HG02678 (cell line): ENCODE data around the gene ST3GAL3.

ENCODE experiments used
- ATAC-seq: cut with Tn5 transposase; IDR thresholded peaks from one replicate; pipeline ENCODE4 v1.9.1; 2021; ENCODE audit warnings: mild to moderate bottlenecking, moderate library complexity; ENCODE audit not compliant: unreplicated experiment

ST3GAL3 gene

GRCh38 chr1:43873851-43874250 is 166.5 kb downstream of the ST3GAL3 start:
- ATAC-seq = no peak

GRCh38 chr1:43874716-43875115 is 167.4 kb downstream of the ST3GAL3 start:
- ATAC-seq = no peak

- ATAC-seq = no peak
These were observed 168.0 kb downstream of the ST3GAL3 start for GRCh38 chr1:43875331-43875730.

GRCh38 chr1:43877101-43877500 is 169.8 kb downstream of the ST3GAL3 start:
- ATAC-seq = no peak

- ATAC-seq = no peak
These were observed 171.1 kb downstream of the ST3GAL3 start for GRCh38 chr1:43878440-43878839.

- ATAC-seq = no peak
These were observed 171.5 kb downstream of the ST3GAL3 start for GRCh38 chr1:43878854-43879253.

- ATAC-seq = no peak
These were observed 172.1 kb downstream of the ST3GAL3 start for GRCh38 chr1:43879414-43879813.

GRCh38 chr1:43879996-43880395 is 172.7 kb downstream of the ST3GAL3 start:
- ATAC-seq = no peak

GRCh38 chr1:43880604-43881003 is 173.3 kb downstream of the ST3GAL3 start:
- no peak for ATAC-seq

GRCh38 chr1:43881415-43881814 is 174.1 kb downstream of the ST3GAL3 start:
- no peak for ATAC-seq

- ATAC-seq = no peak
These were observed 175.4 kb downstream of the ST3GAL3 start for GRCh38 chr1:43882763-43883162.

GRCh38 chr1:43883321-43883720 is 176.0 kb downstream of the ST3GAL3 start:
- ATAC-seq = no peak

GRCh38 chr1:43885279-43885801 is 178.0 kb downstream of the ST3GAL3 start:
- ATAC-seq = no peak

GRCh38 chr1:43887748-43888147 is 180.4 kb downstream of the ST3GAL3 start:
- no peak for ATAC-seq

GRCh38 chr1:43890815-43891214 is 183.5 kb downstream of the ST3GAL3 start:
- ATAC-seq = no peak

- ATAC-seq = no peak
These were observed 185.7 kb downstream of the ST3GAL3 start for GRCh38 chr1:43893006-43893405.

GRCh38 chr1:43898981-43899380 is 191.6 kb downstream of the ST3GAL3 start:
- no peak for ATAC-seq

GRCh38 chr1:43900386-43900785 is 193.1 kb downstream of the ST3GAL3 start:
- no peak for ATAC-seq

- ATAC-seq = no peak
These were observed 194.0 kb downstream of the ST3GAL3 start for GRCh38 chr1:43901196-43901961.

- ATAC-seq = no peak
These were observed 194.9 kb downstream of the ST3GAL3 start for GRCh38 chr1:43902058-43902831.

GRCh38 chr1:43904660-43905551 is 197.6 kb downstream of the ST3GAL3 start:
- ATAC-seq = no peak
